RWPE1 (cell line): Measurements from ENCODE around the gene KLF3.

Experiments used
- CTCF ChIA-PET: fragments of 350-600 bp; sonication (Branson Sonifier 250); formaldehyde crosslinking; extraction: SDS; loops from one replicate; lab custom pipeline; 2021; lab: Yijun Ruan, JAX
- POLR2A ChIA-PET: fragments of 400-600 bp; formaldehyde crosslinking; extraction: SDS; loops from one replicate; lab custom pipeline; 2020; ENCODE audit warnings: antibody characterized with exemption; ENCODE audit not compliant: low non-redundant PET; lab: Yijun Ruan, JAX
- DNase-seq: peaks from one replicate; pipeline ENCODE4 v3.0.0; 2012; ENCODE audit warnings: low spot score
- H3K27ac ChIP-seq: fragments of 450-650 bp; 2 replicates; pipeline ENCODE4 v1.5.1; 2017
- CTCF ChIP-seq: fragments of 450-650 bp; conservative IDR thresholded peaks from 2 replicates; pipeline ENCODE4 v1.5.1; 2017; ENCODE audit warnings: low read depth, mild to moderate bottlenecking

Gene KLF3

GRCh38 chr4:38630519-38630918 is 33.5 kb upstream of the KLF3 start:
- POLR2A ChIA-PET, result no interaction called here
- no peak overlapping the region for H3K27ac ChIP-seq
- no peak for TF ChIP-seq CTCF
- no peak for DNase-seq
- CTCF ChIA-PET, result no interaction called here

- no peak for DNase-seq
- POLR2A ChIA-PET, result no interaction called here
- CTCF ChIA-PET, result no interaction called here
- TF ChIP-seq CTCF, result no peak
- H3K27ac ChIP-seq, result no peak overlapping the region
Observed at GRCh38 chr4:38634047-38634759, 29.8 kb upstream of the KLF3 start.

GRCh38 chr4:38639242-38639641 is 24.8 kb upstream of the KLF3 start:
- ChIA-PET POLR2A (no interaction called here), CTCF (no interaction called here)
- TF ChIP-seq CTCF, result no peak
- DNase-seq, result no peak
- no peak overlapping the region for H3K27ac ChIP-seq

- H3K27ac ChIP-seq, result no peak overlapping the region
- no peak for TF ChIP-seq CTCF
- ChIA-PET CTCF (no interaction called here), POLR2A (no interaction called here)
- no peak for DNase-seq
Observed at GRCh38 chr4:38641811-38642210, 22.2 kb upstream of the KLF3 start.

GRCh38 chr4:38644201-38644600 is 19.8 kb upstream of the KLF3 start:
- H3K27ac ChIP-seq, result no peak overlapping the region
- ChIA-PET CTCF (interaction anchor here (0.6 kb wide), 1 partner anchor 431 kb away, joined by 8 read pairs; no protein-coding TSS in a partner anchor), POLR2A (no interaction called here)
- TF ChIP-seq CTCF, result no peak
- no peak for DNase-seq

GRCh38 chr4:38647101-38647819 is 16.7 kb upstream of the KLF3 start:
- DNase-seq, result no peak
- TF ChIP-seq CTCF, result no peak
- ChIA-PET POLR2A (no interaction called here), CTCF (no interaction called here)
- no peak overlapping the region for H3K27ac ChIP-seq
